HG03571 (cell line): ENCODE results near the gene SUSD4.

Experiments
- ATAC-seq: cut with Tn5 transposase; IDR thresholded peaks from one replicate; pipeline ENCODE4 v1.9.1; 2021; ENCODE audit not compliant: unreplicated experiment

Gene SUSD4

GRCh38 chr1:223233410-223234169, 130.4 kb downstream of the SUSD4 start:
- ATAC-seq: no peak

GRCh38 chr1:223233019-223233409, 131.0 kb downstream of the SUSD4 start:
- ATAC-seq: no peak

- no peak for ATAC-seq
Measured at GRCh38 chr1:223231581-223231980, 132.4 kb downstream of the SUSD4 start.

DNA sequence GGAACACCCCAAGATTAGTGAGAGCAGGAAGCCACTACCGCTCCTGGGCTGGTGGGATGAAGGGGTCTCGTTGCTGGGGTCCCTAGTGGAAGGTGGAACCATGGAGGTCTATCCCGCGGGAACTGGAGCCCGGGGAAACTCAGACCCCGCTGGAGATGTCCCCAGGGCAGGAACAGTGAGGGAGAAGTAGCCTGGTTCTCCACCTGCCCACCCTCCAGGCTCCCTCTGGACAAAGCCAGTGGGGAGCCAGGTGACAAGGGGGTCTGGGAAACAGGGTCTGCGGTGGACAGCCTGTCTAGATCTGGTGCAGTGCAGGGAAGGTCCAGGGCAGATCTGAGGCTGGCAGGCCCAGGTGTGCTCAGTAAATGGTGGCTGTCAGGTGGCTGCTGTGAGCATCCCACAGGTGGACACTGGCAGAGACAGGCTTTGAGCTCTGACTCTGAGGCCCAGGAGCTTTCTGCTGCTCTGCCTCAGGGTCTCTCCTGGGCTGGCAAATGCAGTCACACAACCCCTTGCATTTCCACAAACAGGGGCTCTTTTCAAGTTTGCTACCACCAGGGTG, 132.9 kb downstream of the SUSD4 start:
- ATAC-seq: no peak

DNA sequence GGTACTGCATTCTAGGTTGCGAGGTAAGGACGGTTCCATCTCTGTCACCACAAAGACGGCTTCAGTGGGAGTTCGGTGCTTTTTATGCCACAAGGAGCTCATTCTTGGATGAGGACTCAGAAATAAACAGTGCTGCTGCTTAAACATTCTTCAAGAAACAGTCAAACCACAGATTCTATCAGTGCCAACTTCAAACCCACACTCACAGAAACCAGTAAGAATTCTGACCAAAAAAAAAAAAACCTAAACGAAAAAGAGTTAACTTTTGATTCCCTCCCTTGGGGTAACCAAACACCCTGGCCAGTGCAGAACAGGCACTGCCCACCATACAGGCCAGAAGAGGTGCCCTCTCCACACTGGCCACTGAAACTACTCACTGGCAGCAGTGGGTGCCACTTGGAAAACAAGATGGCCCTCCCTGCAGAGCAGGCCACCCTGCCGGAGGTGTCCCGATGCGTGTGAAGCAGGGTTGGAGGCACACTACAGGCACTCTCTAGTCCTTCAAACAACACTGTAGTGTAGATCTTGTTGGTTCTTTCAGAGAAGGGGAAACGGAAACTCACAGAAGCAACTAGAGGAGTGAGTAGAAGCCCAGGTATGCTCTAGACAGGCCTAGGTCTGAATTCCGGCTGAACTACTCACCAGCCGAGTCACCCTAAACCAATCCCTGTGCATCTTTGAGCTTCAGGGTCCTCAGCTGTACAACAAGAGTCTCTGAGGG, 133.7 kb downstream of the SUSD4 start:
- ATAC-seq: no peak

GRCh38 chr1:223229756-223230155, 134.2 kb downstream of the SUSD4 start:
- ATAC-seq: no peak

- ATAC-seq: no peak
Measured at GRCh38 chr1:223228931-223229528, 134.9 kb downstream of the SUSD4 start.

DNA sequence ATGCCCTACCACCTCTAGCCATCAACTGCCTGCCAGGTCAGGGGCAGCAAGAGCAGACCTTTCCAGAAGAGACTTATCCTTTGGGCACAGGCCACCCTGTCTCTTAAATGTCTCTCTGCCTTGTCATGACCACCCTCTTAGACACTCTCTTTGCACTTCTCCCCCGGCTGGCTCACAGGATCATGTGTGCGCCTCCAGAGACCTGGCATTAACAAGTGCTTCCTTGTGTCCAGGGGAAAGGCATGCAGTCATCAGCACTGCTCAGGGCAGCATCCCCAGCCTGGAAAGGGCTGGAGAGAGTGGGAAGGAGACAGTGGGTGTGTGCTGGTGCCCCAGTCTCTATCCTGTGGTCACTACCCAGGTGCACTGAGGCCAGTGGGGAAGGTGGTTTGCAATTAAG, 135.8 kb downstream of the SUSD4 start:
- no peak for ATAC-seq

DNA sequence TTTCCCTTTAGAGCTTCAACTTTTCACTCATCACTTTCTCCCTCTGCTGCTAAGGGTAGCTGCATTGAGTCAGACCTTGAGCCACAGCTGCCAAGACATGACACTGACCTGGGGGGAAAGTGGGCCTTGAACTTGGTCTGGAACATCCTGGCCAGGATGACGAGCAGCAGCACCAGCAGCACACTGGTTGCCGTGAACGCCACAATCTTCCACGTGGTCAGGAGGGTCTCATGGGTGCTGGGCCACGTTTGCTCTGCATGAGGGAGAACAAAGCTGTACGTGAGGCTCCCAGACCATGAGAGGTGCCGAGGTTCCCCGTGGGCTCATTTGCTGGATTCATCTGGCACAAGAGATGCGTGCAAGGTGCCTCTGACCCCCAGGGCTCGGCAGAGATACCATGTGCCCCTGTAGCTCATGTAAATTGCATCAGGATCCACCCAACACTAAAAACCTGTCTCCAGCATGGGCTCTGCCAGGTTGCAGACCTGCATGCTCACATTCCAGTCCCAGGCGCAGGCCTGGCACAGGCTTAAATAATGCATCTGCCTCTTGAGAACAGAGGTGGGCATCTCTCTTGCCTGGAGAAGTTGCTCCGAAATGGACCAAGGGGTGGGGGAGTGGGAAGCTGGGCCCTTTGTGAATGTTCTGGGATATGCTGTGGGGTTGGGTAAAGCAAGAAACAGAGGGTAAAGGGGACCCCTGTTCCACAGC, 136.3 kb downstream of the SUSD4 start:
- no peak for ATAC-seq

- no peak for ATAC-seq
Measured at GRCh38 chr1:223227031-223227430, 136.9 kb downstream of the SUSD4 start.

DNA sequence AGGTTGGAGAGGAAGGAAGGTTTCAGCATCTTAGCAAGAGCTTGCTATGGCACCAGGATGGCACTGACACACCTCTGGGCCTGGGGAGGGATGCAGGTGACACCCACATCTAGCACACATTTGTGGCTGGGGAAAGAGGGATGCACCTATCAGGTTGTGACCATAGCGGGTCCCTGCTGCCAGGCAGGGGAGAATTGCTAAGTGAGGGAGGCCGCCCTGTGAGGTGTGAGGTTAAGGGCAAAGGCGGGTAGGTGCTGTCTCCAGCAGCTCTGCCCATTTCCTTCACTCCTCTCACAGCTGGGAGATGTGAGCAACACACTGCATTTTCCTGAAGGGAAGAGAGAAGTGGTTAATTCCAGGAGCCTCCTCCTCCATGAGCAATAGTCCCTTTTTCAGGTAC, 137.7 kb downstream of the SUSD4 start:
- ATAC-seq: no peak

DNA sequence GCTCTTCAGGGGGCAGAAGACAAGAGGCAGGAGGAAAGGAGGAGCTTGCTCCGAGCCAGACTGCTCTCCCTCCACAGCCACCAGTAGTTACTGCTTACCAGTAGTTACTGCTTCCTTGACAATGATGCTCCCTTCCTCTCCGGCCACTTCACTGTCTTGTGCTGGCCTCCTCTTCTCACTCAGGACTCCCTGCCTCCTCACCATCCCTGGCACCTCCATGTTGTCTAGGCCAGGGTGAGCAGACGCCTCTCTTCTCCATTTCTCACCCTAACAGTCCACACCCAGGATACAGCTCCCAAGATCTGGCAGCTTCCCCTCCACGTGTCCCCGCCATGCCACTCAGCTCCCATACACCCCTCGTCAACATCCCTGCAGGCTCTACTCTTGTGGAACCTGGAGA, 138.5 kb downstream of the SUSD4 start:
- no peak for ATAC-seq

GRCh38 chr1:223225061-223225460, 138.9 kb downstream of the SUSD4 start:
- no peak for ATAC-seq

GRCh38 chr1:223224465-223224864, 139.5 kb downstream of the SUSD4 start:
- ATAC-seq: no peak

DNA sequence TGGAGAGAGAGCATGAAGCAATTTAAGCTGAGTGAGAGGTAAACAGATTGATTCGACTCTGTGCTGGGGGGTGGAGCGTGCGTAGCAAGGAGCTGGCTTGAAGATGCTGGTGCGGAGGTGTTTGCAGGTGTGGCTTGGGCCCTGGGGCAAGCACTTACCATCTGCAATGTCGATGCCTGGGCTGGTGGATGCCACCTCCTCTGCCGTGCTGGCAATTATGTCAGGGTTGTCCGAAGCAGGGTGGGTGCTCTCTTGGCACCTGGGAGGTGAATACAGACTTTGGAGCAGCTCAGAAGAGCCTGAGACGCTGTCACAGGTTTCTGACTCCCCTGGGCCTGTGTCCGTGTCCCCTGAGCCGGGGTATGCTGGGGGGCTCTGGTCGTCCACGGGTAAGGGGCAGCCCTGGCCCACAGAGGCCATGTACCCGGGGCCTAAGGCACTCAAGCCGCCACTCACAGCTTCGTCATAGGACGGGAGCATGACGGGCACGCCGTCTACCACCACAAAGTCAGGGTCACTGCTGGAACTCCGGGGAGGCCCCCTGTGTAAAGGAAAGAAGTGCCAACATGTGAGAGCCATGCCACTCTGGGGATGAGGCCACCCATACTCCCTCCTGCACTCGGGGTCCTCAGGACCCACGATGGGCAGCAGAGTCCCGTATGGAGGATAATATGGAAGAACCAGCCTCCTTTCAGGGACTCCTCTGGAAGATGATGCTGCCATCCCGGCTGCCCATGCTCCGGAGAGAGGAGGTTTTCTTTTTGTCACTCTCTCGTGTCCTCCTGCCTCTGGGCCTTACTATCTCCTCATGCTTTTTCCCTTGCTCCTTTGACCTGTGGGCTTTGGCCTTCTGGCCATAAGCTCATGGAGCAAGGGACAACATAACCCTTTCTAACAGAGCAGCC, 140.6 kb downstream of the SUSD4 start:
- ATAC-seq: no peak

DNA sequence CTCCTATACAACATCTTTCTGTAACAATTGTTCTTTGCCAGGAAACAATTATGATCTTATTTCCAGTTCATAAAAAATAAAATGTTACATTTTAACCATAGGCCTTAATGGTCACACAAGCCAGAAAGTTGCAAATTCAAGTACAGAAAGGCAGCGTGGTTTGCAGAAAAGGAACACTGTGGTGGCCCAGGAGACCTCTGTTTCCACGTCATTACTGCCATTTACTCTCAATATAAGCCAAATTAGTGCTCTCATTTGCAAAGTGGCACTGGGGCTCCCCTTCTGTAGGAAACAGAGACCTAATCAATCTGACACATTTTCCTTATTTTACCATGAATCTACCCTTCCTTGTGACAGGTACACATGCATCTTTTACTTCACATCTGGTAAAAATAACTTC, 141.6 kb downstream of the SUSD4 start:
- no peak for ATAC-seq

GRCh38 chr1:223221686-223222085, 142.3 kb downstream of the SUSD4 start:
- no peak for ATAC-seq

- ATAC-seq: no peak
Measured at GRCh38 chr1:223219846-223220610, 143.9 kb downstream of the SUSD4 start.

GRCh38 chr1:223219318-223219635, 144.7 kb downstream of the SUSD4 start:
- ATAC-seq: no peak

GRCh38 chr1:223217781-223218180, 146.2 kb downstream of the SUSD4 start:
- ATAC-seq: no peak
